ENCODE results near the gene CELF2. TPM values are rescaled to one million over a fixed set of nuclear protein-coding genes. Genes with fewer than 3 reads are reported as not detected.

The CELF2 gene
- total RNA-seq, 1 experiment from 2014 or later, result 0.27 TPM

GRCh38 chr10:11156480-11156879 lies 138.8 kb downstream of the CELF2 start:
- Histone ChIP-seq H3K36me3 (ENCODE audit: control insufficient read depth, insufficient read depth, low read length) (no peaks in the 10 kb centered on the region), H3K4me1 (no peaks in the 10 kb centered on the region), H3K27me3 (replicated peaks; ENCODE audit: control insufficient read depth, insufficient read depth, low read length) (peaks cover 2% of the 10 kb centered on the region; the same call in 1 of the 2 replicates), H3K4me3 (ENCODE audit: low read depth, low read length) (no peak overlapping the region), H3K9me3 (peaks cover 2% of the 10 kb centered on the region; the same call in 1 of the 2 replicates)
- ChIA-PET POLR2A (no interaction called here), CTCF (no interaction called here)
- H3K36me3 Mint-ChIP-seq (ENCODE audit: insufficient read depth, unreplicated experiment), result no peaks in the 10 kb centered on the region
- no peak for TF ChIP-seq CTCF (IDR thresholded peaks at IDR 0.05; ENCODE audit: insufficient read depth in 1 of 2, low read depth in 1 of 2, low read length in 1 of 2, severe bottlenecking in 1 of 2, unreplicated experiment in 1 of 2)
- H3K4me1 Mint-ChIP-seq (ENCODE audit: low read depth, unreplicated experiment), result no peaks in the 10 kb centered on the region
- no TSS peak for BruUV-seq (replicated peaks)
- intact Hi-C loops (cut with micrococcal nuclease; ENCODE audit: unreplicated experiment), result no loop called here
- H3K27ac Mint-ChIP-seq (ENCODE audit: unreplicated experiment), result no peak overlapping the region
- peaks cover 26% of the 10 kb centered on the region for H3K27me3 Mint-ChIP-seq (ENCODE audit: insufficient read depth, unreplicated experiment)
- no peak overlapping the region for H3K4me3 Mint-ChIP-seq (ENCODE audit: unreplicated experiment)
- DNase-seq, result no peak
- peaks cover 2% of the 10 kb centered on the region for H3K9me3 Mint-ChIP-seq (ENCODE audit: unreplicated experiment)

- Mint-ChIP-seq H3K27ac (ENCODE audit: unreplicated experiment) (no peak overlapping the region), H3K4me1 (ENCODE audit: low read depth, unreplicated experiment) (no peaks in the 10 kb centered on the region), H3K27me3 (ENCODE audit: insufficient read depth, unreplicated experiment) (peaks cover 33% of the 10 kb centered on the region), H3K9me3 (ENCODE audit: unreplicated experiment) (peaks cover 12% of the 10 kb centered on the region), H3K36me3 (ENCODE audit: insufficient read depth, unreplicated experiment) (no peaks in the 10 kb centered on the region), H3K4me3 (ENCODE audit: unreplicated experiment) (no peak overlapping the region)
- POLR2A ChIA-PET, result no interaction called here
- Histone ChIP-seq H3K4me1 (no peaks in the 10 kb centered on the region), H3K9me3 (peaks cover 7% of the 10 kb centered on the region; the same call in 1 of the 2 replicates), H3K36me3 (ENCODE audit: control insufficient read depth, insufficient read depth, low read length) (no peaks in the 10 kb centered on the region), H3K4me3 (ENCODE audit: low read depth, low read length) (no peak overlapping the region), H3K27me3 (replicated peaks; ENCODE audit: control insufficient read depth, insufficient read depth, low read length) (peaks cover 2% of the 10 kb centered on the region; the same call in 1 of the 2 replicates)
- CTCF ChIA-PET, result no interaction called here
- BruUV-seq (replicated peaks), result no TSS peak
- no peak for TF ChIP-seq CTCF (IDR thresholded peaks at IDR 0.05; ENCODE audit: insufficient read depth in 1 of 2, low read depth in 1 of 2, low read length in 1 of 2, severe bottlenecking in 1 of 2, unreplicated experiment in 1 of 2)
- no peak for DNase-seq
- intact Hi-C loops (cut with micrococcal nuclease; ENCODE audit: unreplicated experiment), result no loop called here
Observed at GRCh38 chr10:11157292-11158076, 139.8 kb downstream of the CELF2 start.

- peaks cover 34% of the 10 kb centered on the region for H3K27me3 Mint-ChIP-seq (ENCODE audit: insufficient read depth, unreplicated experiment)
- H3K4me1 ChIP-seq, result no peaks in the 10 kb centered on the region
- H3K36me3 ChIP-seq (ENCODE audit: control insufficient read depth, insufficient read depth, low read length), result no peaks in the 10 kb centered on the region
- H3K9me3 Mint-ChIP-seq (ENCODE audit: unreplicated experiment), result peaks cover 18% of the 10 kb centered on the region
- no peak for TF ChIP-seq CTCF (IDR thresholded peaks at IDR 0.05; ENCODE audit: insufficient read depth in 1 of 2, low read depth in 1 of 2, low read length in 1 of 2, severe bottlenecking in 1 of 2, unreplicated experiment in 1 of 2)
- H3K36me3 Mint-ChIP-seq (ENCODE audit: insufficient read depth, unreplicated experiment), result no peaks in the 10 kb centered on the region
- H3K4me3 ChIP-seq (ENCODE audit: low read depth, low read length), result no peak overlapping the region
- H3K27ac Mint-ChIP-seq (ENCODE audit: unreplicated experiment), result no peak overlapping the region
- H3K4me3 Mint-ChIP-seq (ENCODE audit: unreplicated experiment), result no peak overlapping the region
- ChIA-PET CTCF (no interaction called here), POLR2A (no interaction called here)
- peaks cover 2% of the 10 kb centered on the region; the same call in 1 of the 2 replicates for H3K27me3 ChIP-seq (replicated peaks; ENCODE audit: control insufficient read depth, insufficient read depth, low read length)
- H3K9me3 ChIP-seq, result peaks cover 7% of the 10 kb centered on the region; the same call in 1 of the 2 replicates
- no peak for DNase-seq
- H3K4me1 Mint-ChIP-seq (ENCODE audit: low read depth, unreplicated experiment), result no peaks in the 10 kb centered on the region
- intact Hi-C loops (cut with micrococcal nuclease; ENCODE audit: unreplicated experiment), result no loop called here
- BruUV-seq (replicated peaks), result no TSS peak
Observed at GRCh38 chr10:11158080-11158479, 140.4 kb downstream of the CELF2 start.
